GM18502 (cell line): ENCODE data around the gene PLIN5.

Source experiments
- ATAC-seq: cut with Tn5 transposase; IDR thresholded peaks from one replicate; pipeline ENCODE4 v1.9.1; 2021; ENCODE audit warnings: mild to moderate bottlenecking; ENCODE audit not compliant: unreplicated experiment, poor library complexity

PLIN5 gene

GRCh38 chr19:4508698-4509097 is 26.3 kb downstream of the PLIN5 start:
- ATAC-seq = no peak

DNA sequence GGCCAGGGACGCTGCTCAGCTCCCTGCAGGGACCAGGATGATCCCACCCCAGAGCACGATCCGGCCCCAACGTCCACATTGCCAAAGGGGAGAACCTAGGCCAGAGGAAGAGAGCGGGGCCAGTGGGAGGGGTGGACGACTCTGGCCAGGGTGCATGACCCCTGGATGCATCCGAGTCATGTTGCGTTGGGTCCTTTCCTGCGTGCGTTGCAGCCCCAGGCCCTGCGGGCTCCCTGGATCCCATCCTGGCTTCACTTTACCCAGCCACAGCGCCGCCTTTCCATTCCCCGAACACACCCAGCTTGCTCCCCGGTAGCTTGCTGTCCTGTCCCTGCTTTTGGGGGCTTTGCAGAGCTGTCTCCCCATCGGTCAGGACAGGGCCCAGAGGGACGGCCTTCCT is 27.2 kb downstream of the PLIN5 start:
- ATAC-seq = no peak

- ATAC-seq = no peak
Measured at GRCh38 chr19:4507150-4507452, 27.9 kb downstream of the PLIN5 start.

- ATAC-seq = no peak
Measured at GRCh38 chr19:4506449-4507149, 28.4 kb downstream of the PLIN5 start.

DNA sequence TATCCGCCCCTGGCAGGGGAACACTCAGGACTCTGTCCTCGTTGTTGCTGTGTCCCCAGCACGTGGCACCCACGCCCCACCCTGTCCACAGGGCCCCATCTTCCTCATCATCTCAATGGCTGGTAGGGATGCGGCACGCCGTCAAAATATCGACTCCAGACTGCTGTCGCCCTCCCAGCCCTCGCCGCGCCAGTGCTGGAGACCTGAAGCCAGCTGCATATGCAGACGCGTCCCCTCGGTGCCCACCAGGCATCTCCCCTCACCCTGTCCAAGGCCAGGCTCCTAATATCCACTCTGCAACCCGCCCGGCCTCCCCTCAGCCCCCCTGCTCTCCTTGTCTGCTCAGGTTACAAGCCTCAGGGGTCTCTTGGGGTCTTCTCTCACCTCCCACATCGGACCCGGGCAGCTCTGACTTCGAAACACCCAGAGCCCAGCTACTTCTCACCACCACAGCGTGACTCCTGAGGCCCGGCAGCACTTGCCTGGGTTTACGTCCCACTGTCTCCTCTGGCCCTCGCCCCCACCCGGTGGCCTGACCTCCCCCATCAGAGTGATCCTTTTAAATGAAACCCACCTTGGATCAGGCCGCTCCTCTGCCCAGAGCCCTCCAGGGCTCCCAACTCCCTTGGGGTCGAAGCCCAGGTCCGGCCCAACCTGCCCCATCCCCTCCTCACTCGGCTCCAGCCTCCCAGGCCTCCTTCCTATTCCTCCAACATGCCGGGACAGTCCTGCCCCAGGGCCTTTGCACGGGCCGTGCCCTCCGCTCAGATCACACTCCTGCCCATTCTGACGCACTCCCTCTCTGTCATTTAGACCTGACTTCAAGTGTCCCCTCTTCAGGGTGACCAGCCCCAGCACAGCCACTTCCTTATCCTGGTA is 29.2 kb downstream of the PLIN5 start:
- no peak for ATAC-seq

DNA sequence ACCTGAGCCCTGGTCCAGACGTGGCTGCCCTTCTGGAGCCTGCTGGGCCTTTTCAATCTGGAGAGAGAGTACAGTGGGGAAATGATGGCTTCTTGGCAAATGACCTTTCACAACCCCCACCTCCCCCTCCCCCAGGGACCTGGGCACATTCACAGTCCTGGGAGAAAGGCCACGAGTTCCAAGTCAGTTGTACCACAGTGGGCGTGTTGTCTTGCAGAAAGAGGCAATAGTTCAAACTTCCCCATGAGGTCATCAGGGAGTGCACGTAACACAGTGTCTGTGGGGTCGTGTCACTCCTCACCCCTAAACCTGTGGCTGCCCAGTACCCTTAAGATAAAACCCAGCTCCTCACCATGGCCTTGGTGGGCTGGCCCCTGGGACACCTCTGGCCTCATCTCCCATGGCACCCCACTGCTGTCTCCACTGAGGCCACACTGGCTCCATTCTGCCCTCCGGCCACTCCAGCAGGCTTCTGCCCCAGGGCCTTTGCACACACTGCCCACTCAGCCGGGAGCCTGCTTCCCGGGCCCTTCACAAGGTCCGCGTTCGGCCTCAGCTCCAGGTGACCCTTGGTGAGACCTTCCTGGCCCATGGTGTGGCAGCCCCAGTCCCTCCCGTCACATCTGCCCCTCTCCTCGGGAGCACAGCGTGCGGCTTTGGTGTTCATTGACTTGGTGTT is 30.0 kb downstream of the PLIN5 start:
- no peak for ATAC-seq

- ATAC-seq = no peak
Measured at GRCh38 chr19:4504297-4504701, 30.7 kb downstream of the PLIN5 start.

DNA sequence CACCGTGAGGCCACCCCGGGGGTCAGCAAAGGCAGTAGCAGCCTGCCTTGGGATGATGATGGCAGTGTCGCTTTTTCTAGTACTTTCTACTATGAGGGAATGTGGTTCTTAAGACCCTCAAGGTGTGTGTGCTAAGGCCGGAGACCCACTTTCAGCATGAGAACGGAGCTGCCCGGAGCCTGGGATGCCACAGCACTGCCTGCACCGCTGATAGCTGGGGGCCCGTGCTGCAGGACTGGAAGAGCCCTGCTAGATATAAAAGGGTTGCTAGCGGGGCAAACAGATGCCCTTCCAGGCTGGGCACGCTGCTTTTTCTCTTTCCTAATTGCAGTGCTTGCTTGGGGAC is 31.2 kb downstream of the PLIN5 start:
- ATAC-seq = no peak

GRCh38 chr19:4503132-4503824 is 31.7 kb downstream of the PLIN5 start:
- ATAC-seq = no peak

GRCh38 chr19:4502282-4503131 is 32.5 kb downstream of the PLIN5 start:
- no peak for ATAC-seq

GRCh38 chr19:4501691-4502090 is 33.3 kb downstream of the PLIN5 start:
- ATAC-seq = no peak

- no peak for ATAC-seq
Measured at GRCh38 chr19:4500841-4501591, 34.0 kb downstream of the PLIN5 start.

DNA sequence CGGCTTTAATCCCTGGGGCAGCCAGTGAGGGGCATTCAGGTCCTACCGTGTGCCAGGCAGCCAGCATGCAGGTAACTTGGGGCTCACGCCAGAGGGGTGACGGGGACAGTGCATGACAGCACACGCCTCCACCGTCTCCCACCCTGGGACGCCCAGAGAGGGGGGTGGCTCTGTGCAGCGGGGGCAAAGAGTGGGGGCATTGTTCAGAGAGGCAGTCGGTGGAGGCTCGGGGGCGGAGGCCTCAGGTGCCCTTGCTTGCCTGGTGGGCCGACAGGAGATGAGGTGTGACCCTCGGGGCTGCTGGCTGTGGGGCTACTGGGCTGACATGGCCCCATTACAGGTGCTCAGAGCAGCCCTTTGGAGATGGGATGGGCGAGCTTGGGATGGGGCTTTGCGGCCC is 35.2 kb downstream of the PLIN5 start:
- ATAC-seq = no peak

DNA sequence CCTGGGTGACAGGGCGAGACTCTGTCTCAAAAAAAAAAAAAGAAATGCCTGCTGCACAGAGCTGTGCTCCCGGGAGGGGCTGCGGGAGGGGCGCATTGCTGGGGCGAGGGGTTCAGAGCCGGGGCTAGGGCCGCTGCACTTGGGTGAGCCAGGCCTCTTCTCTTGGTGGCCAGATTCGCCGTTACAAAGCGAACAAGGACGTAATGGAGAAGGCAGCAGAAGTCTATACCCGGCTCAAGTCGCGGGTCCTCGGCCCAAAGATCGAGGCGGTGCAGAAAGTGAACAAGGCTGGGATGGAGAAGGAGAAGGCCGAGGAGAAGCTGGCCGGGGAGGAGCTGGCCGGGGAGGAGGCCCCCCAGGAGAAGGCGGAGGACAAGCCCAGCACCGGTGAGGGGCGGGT is 35.7 kb downstream of the PLIN5 start:
- no peak for ATAC-seq

DNA sequence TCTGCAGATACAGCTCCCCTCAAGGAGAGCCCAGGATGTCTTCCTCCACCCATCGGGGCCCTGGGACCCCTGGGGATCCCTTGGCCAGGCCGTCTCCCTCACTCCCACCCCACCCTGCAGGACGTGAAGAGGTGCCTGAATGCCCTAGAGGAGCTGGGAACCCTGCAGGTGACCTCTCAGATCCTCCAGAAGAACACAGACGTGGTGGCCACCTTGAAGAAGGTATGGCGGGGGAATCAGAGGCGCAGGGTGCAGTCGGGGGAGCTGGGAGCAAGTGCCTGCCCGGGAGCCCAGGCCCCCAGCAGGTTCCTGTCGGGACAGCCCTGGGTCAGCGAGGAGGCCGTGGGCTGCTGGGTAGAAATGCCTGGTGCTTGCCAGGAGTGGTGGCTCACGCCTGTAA is 36.3 kb downstream of the PLIN5 start:
- ATAC-seq = no peak

DNA sequence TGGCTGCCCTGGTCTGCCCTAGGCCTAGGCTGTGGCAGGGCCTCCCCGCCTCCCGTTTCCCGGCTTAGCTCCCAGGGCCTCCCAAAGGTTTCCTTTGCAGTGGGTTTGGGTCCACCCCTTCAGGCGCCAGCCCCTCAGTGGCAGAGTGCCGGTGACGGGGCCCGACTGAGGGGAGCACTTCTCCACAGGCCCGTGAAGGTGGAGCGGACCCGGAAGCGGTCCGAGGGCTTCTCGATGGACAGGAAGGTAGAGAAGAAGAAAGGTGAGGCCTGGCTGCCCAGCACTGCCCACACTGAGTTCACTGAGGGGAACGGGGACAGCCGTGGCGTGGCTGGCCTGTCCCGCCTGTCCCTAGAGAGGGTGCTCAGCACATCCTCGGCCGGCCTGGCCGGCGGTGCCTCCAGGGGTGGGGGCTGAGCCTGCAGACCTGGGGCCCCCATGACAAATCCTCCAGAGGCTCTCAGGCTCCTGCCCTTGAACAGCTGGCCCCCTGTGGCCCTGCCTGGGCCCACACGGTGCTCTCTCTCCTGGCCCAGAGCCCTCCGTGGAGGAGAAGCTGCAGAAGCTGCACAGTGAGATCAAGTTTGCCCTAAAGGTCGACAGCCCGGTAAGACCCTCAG is 37.1 kb downstream of the PLIN5 start:
- ATAC-seq = no peak

DNA sequence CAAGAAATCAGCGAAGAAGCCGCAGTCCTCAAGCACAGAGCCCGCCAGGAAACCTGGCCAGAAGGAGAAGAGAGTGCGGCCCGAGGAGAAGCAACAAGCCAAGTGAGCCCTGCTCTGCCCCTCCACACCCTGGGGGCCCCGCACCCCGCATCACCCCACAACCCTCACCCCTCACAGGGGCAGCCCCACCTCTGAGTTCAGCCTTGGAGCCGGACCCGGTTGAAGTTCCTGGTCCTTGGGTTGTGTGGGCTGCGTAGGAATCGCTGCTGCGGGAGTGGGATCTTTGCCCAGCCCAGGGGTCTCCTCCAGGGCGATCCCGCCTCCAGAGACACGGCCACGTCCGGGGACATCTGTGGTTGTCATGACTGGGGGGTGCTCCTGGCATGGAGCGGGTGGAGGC is 38.7 kb downstream of the PLIN5 start:
- no peak for ATAC-seq

GRCh38 chr19:4495471-4495870 is 39.6 kb downstream of the PLIN5 start:
- no peak for ATAC-seq

GRCh38 chr19:4494691-4495064 is 40.3 kb downstream of the PLIN5 start:
- ATAC-seq = no peak
